ENCODE results near the gene GLI3.

DNA sequence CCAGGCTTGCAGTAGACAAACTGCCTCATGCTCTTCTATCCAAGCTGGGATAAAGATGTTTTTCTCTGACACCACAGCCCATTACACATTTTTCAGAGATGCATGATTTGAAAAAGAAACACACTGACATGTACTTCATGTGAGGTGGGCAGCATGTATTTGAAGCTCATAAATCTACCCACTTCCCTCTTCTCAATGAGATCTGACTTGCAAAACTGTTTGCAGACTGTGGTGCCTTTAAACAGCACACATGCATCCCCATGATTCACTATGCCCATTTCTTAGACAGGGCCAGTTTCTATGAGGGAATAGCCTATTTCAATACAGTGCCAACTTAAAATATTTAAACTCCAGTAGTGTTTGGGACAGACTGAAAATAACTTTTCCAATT is 109.8 kb downstream of the GLI3 start:
- TF ChIP-seq EZH2 (IDR thresholded peaks at IDR 0.05; ENCODE audit: insufficient read depth, poor library complexity, severe bottlenecking), result no peak
- TF ChIP-seq EZH2phosphoT487 (IDR thresholded peaks at IDR 0.05; ENCODE audit: insufficient read depth, low read depth), result no peak

Measured in GM23248 (cell line).